SK-N-MC (cell line): ENCODE results near the gene SELENOS.

Experiments
- EZH2 ChIP-seq: fragments of 200-600 bp; sonication (generic); IDR thresholded peaks from one replicate; pipeline ENCODE4 v1.6.1; 2017; ENCODE audit warnings: antibody characterized with exemption
- FOXP2 ChIP-seq: optimal IDR thresholded peaks from 2 replicates; pipeline ENCODE3; 2011; ENCODE audit warnings: mild to moderate bottlenecking, moderate library complexity; ENCODE audit not compliant: insufficient read depth; ENCODE audit errors: extremely low read length, control extremely low read depth
- POLR2AphosphoS5 ChIP-seq: IDR thresholded peaks from 2 replicates; pipeline ENCODE4 v1.6.1; 2012; ENCODE audit warnings: mild to moderate bottlenecking, low read depth, low read length, borderline replicate concordance

- TF ChIP-seq EZH2 (no peak), POLR2AphosphoS5 (no peak), FOXP2 (no peak)
These were observed 4.7 kb downstream of the SELENOS start for GRCh38 chr15:101272584-101272983.
